Neuron (in vitro differentiated cells): Measurements from ENCODE around the gene CAPN5.

Source experiments
- H2AFZ ChIP-seq: one replicate; pipeline ENCODE4 v1.6.1; 2013; ENCODE audit warnings: low read depth, mild to moderate bottlenecking, inconsistent platforms, low read length, moderate library complexity
- H3K27me3 ChIP-seq: one replicate; pipeline ENCODE4 v1.6.1; 2013; ENCODE audit warnings: low read length; ENCODE audit not compliant: insufficient read depth
- H3K36me3 ChIP-seq: one replicate; pipeline ENCODE4 v1.6.1; 2013; ENCODE audit warnings: low read length; ENCODE audit not compliant: insufficient read depth
- H3K4me1 ChIP-seq: one replicate; pipeline ENCODE4 v1.6.1; 2013; ENCODE audit warnings: low read length; ENCODE audit not compliant: insufficient read depth
- H3K4me3 ChIP-seq: 2 replicates; pipeline ENCODE4 v1.5.1; 2013; ENCODE audit warnings: mild to moderate bottlenecking, low read length, moderate library complexity
- H3K9me3 ChIP-seq: one replicate; pipeline ENCODE4 v1.6.1; 2013; ENCODE audit warnings: low read length

Gene CAPN5

GRCh38 chr11:77084581-77085191 is 17.9 kb downstream of the CAPN5 start:
- Histone ChIP-seq H3K9me3 (no peaks in the 10 kb centered on the region), H3K27me3 (no peaks in the 10 kb centered on the region), H3K4me3 (no peak overlapping the region), H2AFZ (no peak overlapping the region), H3K4me1 (peaks cover 8% of the 10 kb centered on the region), H3K36me3 (peaks cover 54% of the 10 kb centered on the region)

- Histone ChIP-seq H3K4me3 (no peak overlapping the region), H3K36me3 (peaks cover 54% of the 10 kb centered on the region), H3K27me3 (no peaks in the 10 kb centered on the region), H3K9me3 (no peaks in the 10 kb centered on the region), H3K4me1 (peaks cover 8% of the 10 kb centered on the region), H2AFZ (no peak overlapping the region)
These were observed 18.9 kb downstream of the CAPN5 start for GRCh38 chr11:77085652-77086051.

GRCh38 chr11:77086521-77087472 is 20.0 kb downstream of the CAPN5 start:
- Histone ChIP-seq H3K27me3 (no peaks in the 10 kb centered on the region), H3K4me3 (no peak overlapping the region), H3K4me1 (peaks cover 8% of the 10 kb centered on the region), H3K9me3 (no peaks in the 10 kb centered on the region), H2AFZ (no peak overlapping the region), H3K36me3 (peaks cover 59% of the 10 kb centered on the region)

GRCh38 chr11:77087723-77088225 is 21.0 kb downstream of the CAPN5 start:
- H3K9me3 ChIP-seq = no peaks in the 10 kb centered on the region
- peaks cover 57% of the 10 kb centered on the region for H3K36me3 ChIP-seq
- peaks cover 8% of the 10 kb centered on the region for H3K4me1 ChIP-seq
- H2AFZ ChIP-seq = no peak overlapping the region
- no peaks in the 10 kb centered on the region for H3K27me3 ChIP-seq
- no peak overlapping the region for H3K4me3 ChIP-seq

GRCh38 chr11:77088236-77089003 is 21.6 kb downstream of the CAPN5 start:
- Histone ChIP-seq H2AFZ (no peak overlapping the region), H3K4me3 (no peak overlapping the region), H3K27me3 (no peaks in the 10 kb centered on the region), H3K4me1 (peaks cover 8% of the 10 kb centered on the region), H3K9me3 (no peaks in the 10 kb centered on the region), H3K36me3 (peaks cover 52% of the 10 kb centered on the region)

GRCh38 chr11:77089004-77089545 is 22.3 kb downstream of the CAPN5 start:
- no peak overlapping the region for H2AFZ ChIP-seq
- no peaks in the 10 kb centered on the region for H3K9me3 ChIP-seq
- H3K27me3 ChIP-seq = no peaks in the 10 kb centered on the region
- H3K4me1 ChIP-seq = peaks cover 8% of the 10 kb centered on the region
- H3K4me3 ChIP-seq = no peak overlapping the region
- H3K36me3 ChIP-seq = peaks cover 55% of the 10 kb centered on the region

GRCh38 chr11:77090046-77090372 is 23.2 kb downstream of the CAPN5 start:
- H3K4me1 ChIP-seq = peaks cover 8% of the 10 kb centered on the region

GRCh38 chr11:77090373-77091111 is 23.8 kb downstream of the CAPN5 start:
- Histone ChIP-seq H3K4me3 (no peak overlapping the region), H3K27me3 (no peaks in the 10 kb centered on the region), H3K36me3 (peaks cover 56% of the 10 kb centered on the region), H2AFZ (no peak overlapping the region), H3K4me1 (peaks cover 8% of the 10 kb centered on the region), H3K9me3 (peaks cover 3% of the 10 kb centered on the region)

More at GRCh38 chr11:77090046-77090372, 23.2 kb downstream of the CAPN5 start:
- peaks cover 55% of the 10 kb centered on the region for H3K36me3 ChIP-seq
- H2AFZ ChIP-seq = no peak overlapping the region
- peaks cover 2% of the 10 kb centered on the region for H3K9me3 ChIP-seq
- no peaks in the 10 kb centered on the region for H3K27me3 ChIP-seq
- no peak overlapping the region for H3K4me3 ChIP-seq

- Histone ChIP-seq H3K36me3 (peaks cover 56% of the 10 kb centered on the region), H3K4me1 (peaks cover 1% of the 10 kb centered on the region), H3K27me3 (no peaks in the 10 kb centered on the region), H2AFZ (no peak overlapping the region), H3K9me3 (peaks cover 8% of the 10 kb centered on the region), H3K4me3 (no peak overlapping the region)
These were observed 24.6 kb downstream of the CAPN5 start for GRCh38 chr11:77091146-77091940.

GRCh38 chr11:77092382-77092781 is 25.6 kb downstream of the CAPN5 start:
- Histone ChIP-seq H3K4me3 (no peak overlapping the region), H3K9me3 (peaks cover 11% of the 10 kb centered on the region), H3K27me3 (no peaks in the 10 kb centered on the region), H3K36me3 (peaks cover 49% of the 10 kb centered on the region), H3K4me1 (no peaks in the 10 kb centered on the region), H2AFZ (no peak overlapping the region)

- Histone ChIP-seq H3K27me3 (no peaks in the 10 kb centered on the region), H3K4me3 (no peak overlapping the region), H3K4me1 (no peaks in the 10 kb centered on the region), H3K36me3 (peaks cover 43% of the 10 kb centered on the region), H3K9me3 (peaks cover 11% of the 10 kb centered on the region), H2AFZ (no peak overlapping the region)
These were observed 26.5 kb downstream of the CAPN5 start for GRCh38 chr11:77093056-77093891.
